Cardiac muscle cell (in vitro differentiated cells and primary cell): ENCODE data around the gene CPNE9. TPM values are rescaled to one million over a fixed set of nuclear protein-coding genes. Genes with fewer than 3 reads are reported as not detected.

Experiments used
- DNase-seq, 2 donors: peaks; one replicate each; pipeline versions ENCODE4 v3.0.0 to v3.0.0-alpha.2; 2010 to 2017; ENCODE audit warnings: low read depth in 1 of 2, low spot score in 1 of 2
- H3K27ac ChIP-seq: fragments of 200-600 bp; sonication (generic); 2 replicates; pipeline ENCODE4 v1.5.1; 2016
- H3K27me3 ChIP-seq: fragments of 200-600 bp; sonication (generic); 2 replicates; pipeline ENCODE4 v1.6.0; 2016; ENCODE audit warnings: control low read depth
- H3K36me3 ChIP-seq: fragments of 200-600 bp; sonication (generic); 2 replicates; pipeline ENCODE4 v1.5.1; 2016; ENCODE audit warnings: control low read depth
- H3K4me1 ChIP-seq: fragments of 200-600 bp; sonication (generic); 2 replicates; pipeline ENCODE4 v1.8.1; 2017; ENCODE audit warnings: low read depth, mild to moderate bottlenecking, mixed run types
- H3K4me3 ChIP-seq: fragments of 200-600 bp; sonication (generic); 2 replicates; pipeline ENCODE4 v1.5.1; 2016; ENCODE audit warnings: mild to moderate bottlenecking
- H3K9me3 ChIP-seq: fragments of 200-600 bp; sonication (generic); 2 replicates; pipeline ENCODE4 v1.5.1; 2017; ENCODE audit warnings: low read depth, mild to moderate bottlenecking, control low read depth
- polyA plus RNA-seq: library from polyadenylated mRNA; unstranded; fragments of >200 nt; fragmentation: Nextera tagmentation; extraction: Ambion mirVana; gene quantifications from 2 replicates; pipeline ENCODE4 v1.2.1, GENCODE V29; 2016
- total RNA-seq: library from RNA; depleted of rRNA; stranded (reverse); fragments of >200 nt; gene quantifications from 2 replicates; pipeline ENCODE4 v1.2.3, GENCODE V29; 2016
- TF ChIP-seq, protein P1 (sequence below): IDR thresholded peaks from 2 replicates; pipeline ENCODE4 v1.5.1; 2012; ENCODE audit warnings: low read depth, mild to moderate bottlenecking, low read length

Gene CPNE9
- total and polyA plus RNA-seq, 2 experiments from 2014 or later: 0.06 TPM; not detected in 1

GRCh38 chr3:9669277-9669676 is 34.4 kb upstream of the CPNE9 start:
- Histone ChIP-seq H3K27ac (no peak overlapping the region), H3K4me3 (no peak overlapping the region), H3K36me3 (peaks cover 42% of the 10 kb centered on the region), H3K9me3 (no peaks in the 10 kb centered on the region), H3K4me1 (no peaks in the 10 kb centered on the region), H3K27me3 (no peaks in the 10 kb centered on the region)
- DNase-seq: no peak
- TF ChIP-seq, protein P1, sequence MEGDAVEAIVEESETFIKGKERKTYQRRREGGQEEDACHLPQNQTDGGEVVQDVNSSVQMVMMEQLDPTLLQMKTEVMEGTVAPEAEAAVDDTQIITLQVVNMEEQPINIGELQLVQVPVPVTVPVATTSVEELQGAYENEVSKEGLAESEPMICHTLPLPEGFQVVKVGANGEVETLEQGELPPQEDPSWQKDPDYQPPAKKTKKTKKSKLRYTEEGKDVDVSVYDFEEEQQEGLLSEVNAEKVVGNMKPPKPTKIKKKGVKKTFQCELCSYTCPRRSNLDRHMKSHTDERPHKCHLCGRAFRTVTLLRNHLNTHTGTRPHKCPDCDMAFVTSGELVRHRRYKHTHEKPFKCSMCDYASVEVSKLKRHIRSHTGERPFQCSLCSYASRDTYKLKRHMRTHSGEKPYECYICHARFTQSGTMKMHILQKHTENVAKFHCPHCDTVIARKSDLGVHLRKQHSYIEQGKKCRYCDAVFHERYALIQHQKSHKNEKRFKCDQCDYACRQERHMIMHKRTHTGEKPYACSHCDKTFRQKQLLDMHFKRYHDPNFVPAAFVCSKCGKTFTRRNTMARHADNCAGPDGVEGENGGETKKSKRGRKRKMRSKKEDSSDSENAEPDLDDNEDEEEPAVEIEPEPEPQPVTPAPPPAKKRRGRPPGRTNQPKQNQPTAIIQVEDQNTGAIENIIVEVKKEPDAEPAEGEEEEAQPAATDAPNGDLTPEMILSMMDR: no peak

DNA sequence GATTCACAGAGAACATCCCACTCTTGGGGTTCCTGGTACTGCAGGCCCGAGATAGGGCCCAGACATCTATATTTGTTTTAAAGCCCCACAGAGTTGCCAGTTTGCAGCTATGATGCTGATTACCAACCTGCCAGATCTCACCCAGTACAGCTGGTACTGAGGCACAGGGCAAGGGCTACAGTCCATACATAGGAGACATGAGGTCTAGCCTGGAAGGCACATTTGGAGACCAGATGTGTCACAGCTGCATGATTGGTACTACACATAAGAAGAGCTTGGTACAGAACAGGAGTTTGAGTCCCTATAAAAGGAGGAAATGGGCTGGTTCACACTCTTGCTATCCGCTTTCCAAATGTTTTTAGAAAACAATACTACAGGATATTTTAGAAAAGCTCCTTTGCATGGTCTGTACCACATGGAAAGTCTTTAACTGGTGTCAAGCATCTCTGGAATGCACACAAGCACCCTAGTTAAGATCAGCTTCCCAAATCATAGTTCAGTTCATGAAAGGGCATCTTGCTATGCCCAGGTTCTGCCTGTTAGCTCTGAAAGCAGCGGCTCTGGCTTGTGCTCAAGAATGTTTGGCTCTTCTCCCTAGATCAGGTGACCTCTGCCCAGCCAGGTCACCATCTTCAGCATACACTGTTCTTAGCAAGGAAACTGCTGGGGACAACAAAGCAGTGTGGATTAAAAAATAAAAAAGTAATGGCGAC is 33.8 kb upstream of the CPNE9 start:
- H3K4me3 ChIP-seq: no peak overlapping the region
- no peaks in the 10 kb centered on the region for H3K4me1 ChIP-seq
- H3K36me3 ChIP-seq: peaks cover 42% of the 10 kb centered on the region
- DNase-seq: peak in 1 of 2 donors; percentile 17
- TF ChIP-seq, protein P1: no peak
- H3K9me3 ChIP-seq: no peaks in the 10 kb centered on the region
- no peaks in the 10 kb centered on the region for H3K27me3 ChIP-seq
- H3K27ac ChIP-seq: no peak overlapping the region

GRCh38 chr3:9673082-9673481 is 30.6 kb upstream of the CPNE9 start:
- H3K4me3 ChIP-seq: no peak overlapping the region
- H3K27ac ChIP-seq: no peak overlapping the region
- no peaks in the 10 kb centered on the region for H3K27me3 ChIP-seq
- H3K36me3 ChIP-seq: peaks cover 45% of the 10 kb centered on the region
- DNase-seq: no peak
- H3K9me3 ChIP-seq: no peaks in the 10 kb centered on the region
- H3K4me1 ChIP-seq: no peaks in the 10 kb centered on the region
- TF ChIP-seq, protein P1: no peak

DNA sequence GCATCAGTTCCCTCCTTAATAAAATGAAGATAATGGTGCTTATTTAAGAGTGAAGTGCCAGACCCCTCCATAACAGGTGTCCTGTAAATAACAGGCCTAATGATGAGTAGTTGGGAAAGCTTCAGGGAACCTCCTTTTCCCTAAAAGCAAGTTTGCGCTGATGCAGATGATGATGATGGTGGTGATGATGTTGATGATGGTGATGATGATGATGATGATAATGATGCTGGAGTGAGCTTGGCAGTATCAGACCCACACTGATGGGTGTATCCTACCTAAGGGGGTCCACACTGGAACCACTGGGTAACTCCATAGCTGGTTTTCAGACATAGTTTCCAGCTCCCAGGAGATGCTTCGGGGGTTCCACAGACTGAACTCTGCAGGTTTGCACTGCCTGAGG is 29.9 kb upstream of the CPNE9 start:
- Histone ChIP-seq H3K4me1 (no peaks in the 10 kb centered on the region), H3K36me3 (peaks cover 47% of the 10 kb centered on the region), H3K27ac (no peak overlapping the region), H3K4me3 (no peak overlapping the region), H3K27me3 (no peaks in the 10 kb centered on the region), H3K9me3 (no peaks in the 10 kb centered on the region)
- TF ChIP-seq, protein P1: no peak
- DNase-seq: no peak

DNA sequence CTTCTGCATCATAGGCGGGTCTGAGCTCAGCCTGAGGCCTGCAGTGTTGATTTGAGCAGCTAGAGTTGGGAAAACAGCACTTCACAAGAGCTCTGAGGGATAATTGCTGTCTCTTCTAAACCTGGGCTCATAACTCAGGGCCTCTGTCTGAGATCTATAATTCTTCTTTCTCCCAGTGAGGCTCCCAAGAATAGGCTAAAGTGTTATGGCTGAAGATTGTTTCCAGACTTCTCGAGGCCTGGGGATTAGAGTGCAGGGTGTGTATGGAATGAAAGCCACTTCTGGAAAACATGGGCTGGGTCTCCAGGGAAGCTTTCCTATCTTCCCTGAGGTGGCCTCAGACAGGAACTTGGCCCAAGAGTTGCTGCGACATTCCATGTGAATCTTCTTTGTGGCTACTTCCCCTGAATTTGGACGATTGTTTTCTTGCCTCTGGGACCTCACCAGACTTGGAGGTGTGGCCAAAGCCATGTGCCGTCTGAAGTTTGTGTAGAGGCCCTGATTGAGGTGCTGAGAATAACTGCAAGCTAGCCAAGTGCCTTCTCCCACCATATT is 27.8 kb upstream of the CPNE9 start:
- H3K9me3 ChIP-seq: no peaks in the 10 kb centered on the region
- H3K4me3 ChIP-seq: no peak overlapping the region
- no peaks in the 10 kb centered on the region for H3K4me1 ChIP-seq
- H3K27ac ChIP-seq: no peak overlapping the region
- DNase-seq: no peak
- peaks cover 42% of the 10 kb centered on the region for H3K36me3 ChIP-seq
- H3K27me3 ChIP-seq: no peaks in the 10 kb centered on the region
- TF ChIP-seq, protein P1: no peak
